Endothelial cell of umbilical vein (primary cell): ENCODE data around the gene SLC43A1.

Experiments
- EZH2 ChIP-seq: IDR thresholded peaks from 2 replicates; pipeline ENCODE4 v1.6.1; 2012; ENCODE audit warnings: borderline replicate concordance, low read depth, mild to moderate bottlenecking, moderate library complexity, low read length, inconsistent platforms; ENCODE audit not compliant: severe bottlenecking
- POLR2A ChIP-seq: IDR thresholded peaks from 2 replicates; pipeline ENCODE4 v1.6.1; 2012; ENCODE audit warnings: low read depth, mild to moderate bottlenecking, control low read depth, low read length
- POLR2AphosphoS5 ChIP-seq: IDR thresholded peaks from 2 replicates; pipeline ENCODE4 v1.6.1; 2012; ENCODE audit warnings: low read depth, mild to moderate bottlenecking, control low read depth, low read length, moderate library complexity; ENCODE audit not compliant: insufficient read depth
- TF ChIP-seq, protein P1 (sequence below), 2 donors: IDR thresholded peaks; 1 replicate in 1 of 2; 2 replicates in 1 of 2; pipeline ENCODE4 v1.5.1; 2011; ENCODE audit warnings: low read length in 2 of 2, mild to moderate bottlenecking in 2 of 2, moderate library complexity in 2 of 2, control low read depth in 1 of 2, inconsistent platforms in 1 of 2, low read depth in 1 of 2; ENCODE audit not compliant: insufficient read depth in 1 of 2; ENCODE audit errors: extremely low read depth in 1 of 2
- TF ChIP-seq, protein P2 (sequence below): IDR thresholded peaks from 2 replicates; pipeline ENCODE4 v1.6.1; 2011; ENCODE audit not compliant: insufficient read depth, insufficient read length

DNA sequence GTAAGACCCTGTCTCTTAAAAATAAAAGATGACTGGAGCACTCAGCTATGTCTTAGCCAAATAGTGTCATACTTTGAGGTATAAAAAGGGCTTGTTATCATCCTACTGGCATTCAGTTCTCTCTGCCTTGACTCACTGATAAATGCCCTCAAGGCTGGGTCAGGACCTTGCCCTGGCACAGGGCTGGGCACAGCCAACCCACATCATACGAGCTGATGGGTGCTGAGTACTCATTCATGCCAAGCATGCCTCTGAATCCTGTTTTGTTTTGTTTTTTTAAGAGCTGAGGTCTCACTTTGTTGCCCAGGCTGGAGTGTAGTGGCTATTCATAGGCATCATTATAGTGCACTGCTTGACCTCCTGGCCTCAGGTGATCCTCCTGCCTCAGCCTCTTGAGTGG lies 23.8 kb upstream of the SLC43A1 start:
- TF ChIP-seq, protein P1, sequence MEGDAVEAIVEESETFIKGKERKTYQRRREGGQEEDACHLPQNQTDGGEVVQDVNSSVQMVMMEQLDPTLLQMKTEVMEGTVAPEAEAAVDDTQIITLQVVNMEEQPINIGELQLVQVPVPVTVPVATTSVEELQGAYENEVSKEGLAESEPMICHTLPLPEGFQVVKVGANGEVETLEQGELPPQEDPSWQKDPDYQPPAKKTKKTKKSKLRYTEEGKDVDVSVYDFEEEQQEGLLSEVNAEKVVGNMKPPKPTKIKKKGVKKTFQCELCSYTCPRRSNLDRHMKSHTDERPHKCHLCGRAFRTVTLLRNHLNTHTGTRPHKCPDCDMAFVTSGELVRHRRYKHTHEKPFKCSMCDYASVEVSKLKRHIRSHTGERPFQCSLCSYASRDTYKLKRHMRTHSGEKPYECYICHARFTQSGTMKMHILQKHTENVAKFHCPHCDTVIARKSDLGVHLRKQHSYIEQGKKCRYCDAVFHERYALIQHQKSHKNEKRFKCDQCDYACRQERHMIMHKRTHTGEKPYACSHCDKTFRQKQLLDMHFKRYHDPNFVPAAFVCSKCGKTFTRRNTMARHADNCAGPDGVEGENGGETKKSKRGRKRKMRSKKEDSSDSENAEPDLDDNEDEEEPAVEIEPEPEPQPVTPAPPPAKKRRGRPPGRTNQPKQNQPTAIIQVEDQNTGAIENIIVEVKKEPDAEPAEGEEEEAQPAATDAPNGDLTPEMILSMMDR (IDR thresholded peaks at IDR 0.05; ENCODE audit: extremely low read depth in 1 of 2, insufficient read depth in 1 of 2, low read depth in 1 of 2, low read length in 2 of 2): no peak
- TF ChIP-seq POLR2AphosphoS5 (no peak), POLR2A (no peak), EZH2 (no peak)
- TF ChIP-seq, protein P2, sequence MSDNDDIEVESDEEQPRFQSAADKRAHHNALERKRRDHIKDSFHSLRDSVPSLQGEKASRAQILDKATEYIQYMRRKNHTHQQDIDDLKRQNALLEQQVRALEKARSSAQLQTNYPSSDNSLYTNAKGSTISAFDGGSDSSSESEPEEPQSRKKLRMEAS: no peak
